Activated CD8-positive, alpha-beta T cell treated with anti-CD3 and anti-CD28 coated beads for 36 hours (primary cell): ENCODE measurements around the gene PPP2R2B. TPM values are rescaled to one million over a fixed set of nuclear protein-coding genes. Genes with fewer than 3 reads are reported as not detected.

ENCODE experiments used
- ATAC-seq: fragments of 200-7000 bp; cut with Tn5 transposase; one replicate; pipeline ENCODE4 v1.10.0; 2021; ENCODE audit warnings: mild to moderate bottlenecking, moderate library complexity
- CTCF ChIA-PET: fragments of 350-600 bp; sonication (Branson Sonifier 250); formaldehyde crosslinking; loops from one replicate; lab custom pipeline; 2021; ENCODE audit warnings: antibody characterized with exemption; lab: Charles Lee
- POLR2A ChIA-PET: fragments of 350-600 bp; sonication (Branson Sonifier 250); formaldehyde crosslinking; loops from one replicate; lab custom pipeline; 2021; ENCODE audit warnings: antibody characterized with exemption; lab: Charles Lee
- DNase-seq: peaks from one replicate; pipeline ENCODE4 v3.0.0-alpha.2; 2020
- H3K27ac Mint-ChIP-seq: one replicate; pipeline ENCODE4 v1.8.0; 2021; ENCODE audit warnings: mild to moderate bottlenecking, mixed read lengths
- H3K27me3 Mint-ChIP-seq: one replicate; pipeline ENCODE4 v1.8.0; 2021; ENCODE audit warnings: mixed read lengths
- H3K36me3 Mint-ChIP-seq: one replicate; pipeline ENCODE4 v1.8.0; 2021; ENCODE audit warnings: low read depth, mixed read lengths
- H3K4me1 Mint-ChIP-seq: one replicate; pipeline ENCODE4 v1.8.0; 2021; ENCODE audit warnings: low read depth, mixed read lengths
- H3K4me3 Mint-ChIP-seq: one replicate; pipeline ENCODE4 v1.8.0; 2021; ENCODE audit warnings: mild to moderate bottlenecking, moderate library complexity, mixed read lengths
- H3K9me3 Mint-ChIP-seq: one replicate; pipeline ENCODE4 v1.8.0; 2021; ENCODE audit warnings: mixed read lengths
- CTCF ChIP-seq: fragments of 200-600 bp; IDR thresholded peaks from one replicate; pipeline ENCODE4 v1.8.0; 2022; ENCODE audit warnings: antibody characterized with exemption, mild to moderate bottlenecking
- intact Hi-C: fragments of 100-400 bp; cut with micrococcal nuclease; formaldehyde crosslinking; loops from one replicate; pipeline ENCODE4 v1.10.0; 2022
- total RNA-seq, 2 experiments: library from RNA; stranded (reverse); gene quantifications; one replicate each; pipeline ENCODE4 v1.2.3, GENCODE V29; 2021

PPP2R2B gene
- total RNA-seq, 2 experiments from 2014 or later, result 0.56 to 0.65 TPM

DNA sequence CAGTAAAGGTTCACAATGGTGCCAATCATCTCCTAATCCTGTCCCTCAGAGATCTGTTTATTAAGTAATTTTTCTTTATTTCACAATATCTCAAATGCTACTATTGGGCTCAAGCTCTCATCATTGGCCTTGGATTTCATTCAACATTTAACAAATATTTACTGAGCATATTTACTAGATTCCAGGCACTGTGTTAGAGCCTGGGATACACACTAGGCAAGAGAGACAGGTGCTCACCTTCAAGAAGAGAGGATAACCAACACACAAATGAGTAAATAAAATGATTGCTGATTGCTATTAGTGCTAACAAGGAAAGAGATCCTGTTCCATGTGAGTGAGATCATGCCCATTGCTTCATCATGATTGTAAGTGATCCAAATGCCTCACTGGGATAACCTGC, 27.4 kb downstream of the PPP2R2B start:
- intact Hi-C loops, result no loop called here
- ChIA-PET CTCF (no interaction called here), POLR2A (no interaction called here)
- Mint-ChIP-seq H3K4me1 (no peaks in the 10 kb centered on the region), H3K4me3 (no peak overlapping the region), H3K27me3 (no peaks in the 10 kb centered on the region), H3K27ac (no peak overlapping the region), H3K9me3 (no peaks in the 10 kb centered on the region), H3K36me3 (no peaks in the 10 kb centered on the region)
- no peak for ATAC-seq
- TF ChIP-seq CTCF, result no peak
- no peak for DNase-seq

DNA sequence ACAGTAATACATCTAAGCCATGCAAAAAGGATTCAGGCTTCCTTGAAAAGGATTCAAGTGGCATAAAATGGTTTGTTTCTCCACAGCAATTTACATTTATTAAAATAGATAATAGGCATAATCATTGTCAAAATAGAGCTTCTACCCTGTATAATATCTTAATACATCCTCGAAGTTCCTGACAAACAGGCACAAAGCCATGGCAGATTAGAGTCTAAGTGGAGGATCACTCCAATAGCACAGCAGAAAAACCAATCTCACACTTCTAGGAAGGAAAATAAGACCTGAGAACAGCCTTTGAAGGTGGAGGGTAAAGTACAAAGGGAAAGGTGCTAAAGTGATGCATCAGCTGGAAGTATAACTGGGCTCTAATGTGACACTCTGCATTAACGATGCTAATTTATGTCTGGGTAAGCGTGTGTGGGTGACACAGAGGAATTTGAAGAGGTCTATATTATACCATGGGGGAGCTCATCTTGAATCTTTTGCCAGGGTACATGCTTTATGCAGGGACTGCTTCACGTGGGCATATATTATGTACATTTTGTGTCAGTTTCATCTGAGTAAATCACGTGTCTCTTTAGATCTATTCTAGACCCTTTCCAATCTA, 28.8 kb downstream of the PPP2R2B start:
- POLR2A ChIA-PET, result no interaction called here
- no peak overlapping the region for H3K4me3 Mint-ChIP-seq
- H3K27me3 Mint-ChIP-seq, result no peaks in the 10 kb centered on the region
- ATAC-seq (no peak), DNase-seq (no peak)
- H3K36me3 Mint-ChIP-seq, result no peaks in the 10 kb centered on the region
- intact Hi-C loops, result no loop called here
- no peaks in the 10 kb centered on the region for H3K9me3 Mint-ChIP-seq
- CTCF ChIA-PET, result no interaction called here
- H3K4me1 Mint-ChIP-seq, result no peaks in the 10 kb centered on the region
- H3K27ac Mint-ChIP-seq, result no peak overlapping the region
- TF ChIP-seq CTCF, result no peak

GRCh38 chr5:146848133-146848532, 30.4 kb downstream of the PPP2R2B start:
- ChIA-PET CTCF (no interaction called here), POLR2A (no interaction called here)
- no peaks in the 10 kb centered on the region for H3K36me3 Mint-ChIP-seq
- H3K4me1 Mint-ChIP-seq, result no peaks in the 10 kb centered on the region
- no peak for TF ChIP-seq CTCF
- H3K27ac Mint-ChIP-seq, result no peak overlapping the region
- ATAC-seq, result no peak
- DNase-seq, result no peak
- no peak overlapping the region for H3K4me3 Mint-ChIP-seq
- H3K27me3 Mint-ChIP-seq, result no peaks in the 10 kb centered on the region
- intact Hi-C loops, result no loop called here
- peaks cover 2% of the 10 kb centered on the region for H3K9me3 Mint-ChIP-seq

DNA sequence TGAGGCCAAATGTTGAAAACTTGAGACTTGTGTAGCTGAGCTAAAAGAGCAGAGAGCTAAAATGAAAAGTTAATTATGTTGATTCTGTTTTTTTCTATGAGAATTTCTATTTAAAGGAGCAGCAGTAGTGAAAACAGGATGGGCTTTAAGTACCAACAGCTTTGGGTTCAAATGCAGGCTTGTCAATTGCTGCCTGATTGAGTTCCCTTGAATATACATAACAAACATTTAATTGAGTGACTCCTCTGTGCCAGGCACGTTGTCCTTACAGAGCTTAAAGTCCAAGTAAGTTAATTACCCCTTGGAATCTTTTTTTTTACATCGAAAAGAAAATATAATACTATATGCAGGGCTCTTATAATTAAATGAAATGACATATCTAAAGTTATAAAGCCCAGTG, 38.5 kb downstream of the PPP2R2B start:
- peaks cover 9% of the 10 kb centered on the region for H3K9me3 Mint-ChIP-seq
- intact Hi-C loops, result no loop called here
- ChIA-PET CTCF (no interaction called here), POLR2A (no interaction called here)
- no peak overlapping the region for H3K27ac Mint-ChIP-seq
- H3K27me3 Mint-ChIP-seq, result no peaks in the 10 kb centered on the region
- no peaks in the 10 kb centered on the region for H3K36me3 Mint-ChIP-seq
- H3K4me3 Mint-ChIP-seq, result no peak overlapping the region
- no peaks in the 10 kb centered on the region for H3K4me1 Mint-ChIP-seq
- ATAC-seq (no peak), DNase-seq (no peak)
- no peak for TF ChIP-seq CTCF

- intact Hi-C loops, result no loop called here
- ChIA-PET POLR2A (no interaction called here), CTCF (no interaction called here)
- Mint-ChIP-seq H3K4me3 (no peak overlapping the region), H3K27me3 (no peaks in the 10 kb centered on the region), H3K27ac (no peak overlapping the region), H3K9me3 (peaks cover 5% of the 10 kb centered on the region), H3K4me1 (no peaks in the 10 kb centered on the region), H3K36me3 (no peaks in the 10 kb centered on the region)
- DNase-seq, result no peak
- no peak for TF ChIP-seq CTCF
- ATAC-seq, result no peak
These were observed 42.2 kb downstream of the PPP2R2B start for GRCh38 chr5:146836226-146836842.
